Colonic mucosa (tissue), 4 donors: ENCODE data around the gene P2RY2. TPM values are rescaled to one million over a fixed set of nuclear protein-coding genes. Genes with fewer than 3 reads are reported as not detected.
A peak's percentile ranks its signal among the peaks of the same experiment; 100 is the strongest.

Experiments
- DNase-seq: peaks from one replicate; pipeline ENCODE4 v3.0.0-alpha.2; 2020
- H3K27ac ChIP-seq: fragments of 200-600 bp; one replicate; pipeline ENCODE4 v1.8.0; 2021
- H3K27me3 ChIP-seq: fragments of 200-600 bp; one replicate; pipeline ENCODE4 v1.8.0; 2021
- H3K36me3 ChIP-seq: fragments of 200-600 bp; one replicate; pipeline ENCODE4 v1.8.0; 2021
- H3K4me1 ChIP-seq: fragments of 200-600 bp; one replicate; pipeline ENCODE4 v1.8.0; 2021; ENCODE audit warnings: mild to moderate bottlenecking
- H3K4me3 ChIP-seq: fragments of 200-600 bp; one replicate; pipeline ENCODE4 v1.8.0; 2021
- H3K9ac ChIP-seq, 2 donors: one replicate each; pipeline ENCODE4 v1.7.0; 2013; ENCODE audit warnings: control low read depth in 2 of 2, low read depth in 2 of 2, low read length in 2 of 2
- H3K9me3 ChIP-seq: fragments of 200-600 bp; one replicate; pipeline ENCODE4 v1.8.0; 2021
- CTCF ChIP-seq: fragments of 200-600 bp; IDR thresholded peaks from one replicate; pipeline ENCODE4 v1.8.0; 2022; ENCODE audit warnings: antibody characterized with exemption, mild to moderate bottlenecking
- intact Hi-C: fragments of 100-400 bp; cut with DNase I; formaldehyde crosslinking; loops from one replicate; pipeline ENCODE4 v1.14.1; 2022
- total RNA-seq, 2 donors: library from RNA; stranded (reverse); fragmentation: NEBNext Ultra II Directional in 1 of 2; extraction: Animal tissue kit (Norgen Biotek cat#: 25700) in 1 of 2; gene quantifications; one replicate each; pipeline ENCODE4 v1.2.1, GENCODE V29; 2021
- donor health status: healthy.
- donor health status: DM: no; HTN: no; CAD: no.
- donor health status: DM: no; HTN: no; CAD: no.

P2RY2 gene
- total RNA-seq, 2 donors from 2014 or later = 17.6 to 27.4 TPM

DNA sequence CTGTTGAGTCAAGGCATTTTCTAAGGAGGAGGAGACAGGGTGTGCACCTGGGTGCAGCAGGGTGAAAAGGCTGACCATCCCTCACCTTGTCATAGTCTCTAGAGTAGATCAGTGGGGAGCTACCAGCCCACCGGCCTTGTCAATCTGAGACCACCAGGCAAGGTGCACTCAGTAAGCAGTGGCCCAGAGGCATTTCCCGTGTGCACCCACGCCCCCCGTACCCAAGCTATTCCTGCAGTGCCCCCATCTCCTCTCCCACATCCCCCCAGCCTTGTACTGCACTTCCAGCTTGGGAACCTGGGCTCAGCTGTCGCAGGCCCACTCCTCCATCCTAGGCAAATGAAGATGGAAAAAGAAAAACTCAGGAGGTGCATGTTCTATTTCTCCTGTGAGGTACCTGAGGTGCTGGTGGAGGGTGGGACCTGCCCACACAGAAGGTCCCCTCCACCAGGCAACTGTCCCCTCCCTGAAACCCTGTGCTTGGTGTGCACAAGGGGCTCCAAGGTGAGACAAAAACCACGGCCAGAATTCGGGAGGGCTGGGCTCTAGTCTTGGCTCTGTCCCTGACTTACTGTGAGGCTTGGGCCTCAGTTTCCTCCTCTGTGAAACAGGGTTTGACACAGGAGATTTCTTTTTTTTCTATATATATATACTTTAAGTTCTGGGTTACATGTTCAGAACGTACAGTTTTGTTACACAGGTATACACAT is 8.4 kb downstream of the P2RY2 start:
- intact Hi-C loops = no loop called here
- Histone ChIP-seq H3K9me3 (no peaks in the 10 kb centered on the region), H3K4me3 (no peak overlapping the region), H3K27me3 (no peaks in the 10 kb centered on the region), H3K27ac (no peak overlapping the region), H3K4me1 (no peaks in the 10 kb centered on the region), H3K36me3 (no peaks in the 10 kb centered on the region), H3K9ac (no peak overlapping the region)
- DNase-seq = no peak
- TF ChIP-seq CTCF = no peak

GRCh38 chr11:73227571-73228211 is 9.6 kb downstream of the P2RY2 start:
- Histone ChIP-seq H3K36me3 (no peaks in the 10 kb centered on the region), H3K27me3 (no peaks in the 10 kb centered on the region), H3K4me3 (no peak overlapping the region), H3K27ac (no peak overlapping the region), H3K9ac (no peak overlapping the region), H3K4me1 (no peaks in the 10 kb centered on the region), H3K9me3 (no peaks in the 10 kb centered on the region)
- TF ChIP-seq CTCF = no peak
- intact Hi-C loops = no loop called here
- peak; percentile 88 for DNase-seq

DNA sequence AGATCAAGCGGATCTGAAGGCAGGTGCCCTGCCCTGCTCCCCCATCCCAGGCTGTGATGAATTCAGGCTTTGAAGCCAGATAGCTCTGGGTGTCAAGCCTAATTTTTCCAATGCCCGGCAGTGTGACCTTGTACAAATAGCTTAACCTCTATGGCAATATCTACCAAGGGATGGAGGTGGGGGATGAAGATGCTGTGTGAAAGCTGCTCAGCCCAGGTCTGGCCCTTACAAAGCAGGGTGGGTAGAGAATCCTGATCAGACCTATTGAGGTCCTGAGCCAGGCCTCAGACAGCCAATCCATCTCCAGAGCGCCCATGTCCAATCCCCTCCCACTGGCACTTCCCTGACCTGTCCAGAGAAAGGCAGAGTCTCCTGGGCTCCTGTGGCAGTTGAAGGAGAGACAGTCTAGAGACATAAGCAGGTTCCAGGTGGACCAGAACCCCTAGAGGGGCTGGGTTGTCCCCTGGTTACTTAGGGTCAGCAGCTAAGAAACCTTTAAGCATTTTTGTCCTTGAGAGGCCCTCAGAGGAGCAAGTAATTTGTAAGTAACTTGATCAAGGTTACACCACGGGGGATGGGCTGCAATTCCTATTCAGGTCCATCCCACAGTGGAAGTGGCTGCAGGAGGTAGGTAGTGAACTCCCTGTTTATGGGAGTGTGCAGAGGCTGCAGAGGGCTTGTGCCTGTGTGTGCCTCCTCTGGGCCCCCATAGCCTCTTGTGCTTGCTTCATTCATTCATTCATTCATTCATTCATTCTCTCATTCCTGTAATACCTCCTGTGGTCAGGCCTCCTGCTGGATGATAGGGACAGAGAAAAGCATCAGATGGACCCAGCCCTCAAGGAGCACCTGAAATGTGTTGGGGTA is 10.4 kb downstream of the P2RY2 start:
- H3K36me3 ChIP-seq = no peaks in the 10 kb centered on the region
- intact Hi-C loops = no loop called here
- no peak for DNase-seq
- no peak for TF ChIP-seq CTCF
- no peak overlapping the region for H3K4me3 ChIP-seq
- no peak overlapping the region for H3K27ac ChIP-seq
- H3K9ac ChIP-seq = no peak overlapping the region
- no peaks in the 10 kb centered on the region for H3K9me3 ChIP-seq
- no peaks in the 10 kb centered on the region for H3K27me3 ChIP-seq
- H3K4me1 ChIP-seq = no peaks in the 10 kb centered on the region

DNA sequence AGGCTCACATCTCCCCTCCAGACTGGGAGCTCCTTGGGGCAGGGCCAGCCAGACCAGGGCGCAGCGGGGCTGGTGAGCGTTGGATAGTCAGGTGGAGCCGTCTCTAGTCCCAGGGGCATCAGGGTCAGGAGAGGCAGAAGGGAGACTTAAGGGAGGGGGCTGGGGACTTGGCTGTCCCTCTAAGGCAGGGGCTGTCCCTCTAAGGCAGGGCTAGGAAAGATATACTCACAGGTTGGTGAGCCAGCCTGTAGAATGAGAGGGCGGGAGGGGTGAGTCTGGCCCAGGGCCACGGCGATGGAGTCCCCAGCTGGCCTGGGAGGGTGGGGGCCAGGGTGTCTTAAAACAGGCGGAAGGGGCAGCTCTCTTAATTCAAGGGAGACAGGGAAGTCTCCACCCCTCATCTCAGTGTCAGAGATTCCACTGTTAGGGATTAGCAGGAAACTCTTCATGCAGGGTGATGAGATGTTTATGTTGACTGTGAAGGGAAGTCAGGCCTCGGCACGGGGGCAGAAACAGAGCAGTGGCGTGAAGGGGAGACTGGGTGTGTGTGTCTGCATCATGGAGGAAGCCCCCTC is 11.3 kb downstream of the P2RY2 start:
- no peaks in the 10 kb centered on the region for H3K9me3 ChIP-seq
- no peak overlapping the region for H3K4me3 ChIP-seq
- intact Hi-C loops = no loop called here
- no peak overlapping the region for H3K27ac ChIP-seq
- H3K4me1 ChIP-seq = no peaks in the 10 kb centered on the region
- no peak for TF ChIP-seq CTCF
- no peak overlapping the region for H3K9ac ChIP-seq
- H3K27me3 ChIP-seq = no peaks in the 10 kb centered on the region
- no peaks in the 10 kb centered on the region for H3K36me3 ChIP-seq
- DNase-seq = no peak
